ENCODE results near the gene GPR27.

The GPR27 gene

GRCh38 chr3:71723452-71724170 is 30.0 kb upstream of the GPR27 start:
- no peak for TF ChIP-seq TAF1 (IDR thresholded peaks at IDR 0.05; ENCODE audit: borderline replicate concordance, insufficient read depth, low read length)
- no peak for TF ChIP-seq REST (IDR thresholded peaks at IDR 0.05; ENCODE audit: insufficient read depth in 1 of 2, low read depth in 2 of 2, low read length in 2 of 2)
- no peak for TF ChIP-seq SIN3A (IDR thresholded peaks at IDR 0.05; ENCODE audit: borderline replicate concordance, insufficient read depth, low read length)
- no peak for TF ChIP-seq POLR2AphosphoS5 (IDR thresholded peaks at IDR 0.05; ENCODE audit: low read depth, low read length)
- no peak for TF ChIP-seq FOXP2 (optimal IDR thresholded peaks at IDR 0.05; ENCODE audit: borderline replicate concordance, extremely low read depth, extremely low read length, insufficient read depth)

GRCh38 chr3:71724171-71724453 is 29.5 kb upstream of the GPR27 start:
- TF ChIP-seq FOXP2 (optimal IDR thresholded peaks at IDR 0.05; ENCODE audit: borderline replicate concordance, extremely low read depth, extremely low read length, insufficient read depth) (no peak), TAF1 (IDR thresholded peaks at IDR 0.05; ENCODE audit: borderline replicate concordance, insufficient read depth, low read length) (no peak), SIN3A (IDR thresholded peaks at IDR 0.05; ENCODE audit: borderline replicate concordance, insufficient read depth, low read length) (no peak), REST (IDR thresholded peaks at IDR 0.05; ENCODE audit: insufficient read depth in 1 of 2, low read depth in 2 of 2, low read length in 2 of 2) (no peak), POLR2AphosphoS5 (IDR thresholded peaks at IDR 0.05; ENCODE audit: low read depth, low read length) (no peak)

GRCh38 chr3:71724584-71725270 is 28.9 kb upstream of the GPR27 start:
- no peak for TF ChIP-seq TAF1 (IDR thresholded peaks at IDR 0.05; ENCODE audit: borderline replicate concordance, insufficient read depth, low read length)
- no peak for TF ChIP-seq SIN3A (IDR thresholded peaks at IDR 0.05; ENCODE audit: borderline replicate concordance, insufficient read depth, low read length)
- TF ChIP-seq FOXP2 (optimal IDR thresholded peaks at IDR 0.05; ENCODE audit: borderline replicate concordance, extremely low read depth, extremely low read length, insufficient read depth), result no peak
- TF ChIP-seq REST (IDR thresholded peaks at IDR 0.05; ENCODE audit: insufficient read depth in 1 of 2, low read depth in 2 of 2, low read length in 2 of 2), result no peak
- TF ChIP-seq POLR2AphosphoS5 (IDR thresholded peaks at IDR 0.05; ENCODE audit: low read depth, low read length), result no peak

GRCh38 chr3:71725271-71725991 is 28.2 kb upstream of the GPR27 start, which contains the start of gene EIF4E3:
TSS of gene EIF4E3 (minus strand) at chr3:71725402. CDS start at chr3:71725367, 35 bp downstream.
- TF ChIP-seq REST (IDR thresholded peaks at IDR 0.05; ENCODE audit: insufficient read depth in 1 of 2, low read depth in 2 of 2, low read length in 2 of 2) (no peak), SIN3A (IDR thresholded peaks at IDR 0.05; ENCODE audit: borderline replicate concordance, insufficient read depth, low read length) (no peak), POLR2AphosphoS5 (IDR thresholded peaks at IDR 0.05; ENCODE audit: low read depth, low read length) (no peak), FOXP2 (optimal IDR thresholded peaks at IDR 0.05; ENCODE audit: borderline replicate concordance, extremely low read depth, extremely low read length, insufficient read depth) (no peak), TAF1 (IDR thresholded peaks at IDR 0.05; ENCODE audit: borderline replicate concordance, insufficient read depth, low read length) (no peak)

All from PFSK-1 (cell line).